ENCODE results near the gene ROGDI.

The ROGDI gene

DNA sequence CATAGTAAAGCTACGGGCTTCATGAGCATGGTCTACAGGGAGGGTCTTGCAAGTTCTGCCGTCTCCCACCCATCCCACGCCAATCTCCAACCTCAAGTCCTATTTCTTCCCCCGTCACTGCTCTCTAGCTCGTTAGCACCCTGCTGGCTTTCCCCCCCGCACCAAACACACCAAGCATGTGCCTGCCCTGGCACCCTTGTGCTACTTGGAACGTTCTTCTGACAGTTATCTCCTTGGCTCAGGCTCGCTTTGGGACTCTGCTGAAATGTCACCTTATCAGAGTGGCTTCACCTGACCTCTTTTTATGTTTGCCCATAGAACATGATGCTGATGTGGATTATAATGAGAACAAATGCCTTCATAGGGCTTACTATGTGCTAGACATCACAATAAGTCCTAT is 22.8 kb upstream of the ROGDI start:
- Histone ChIP-seq H3K4me3 (ENCODE audit: low read depth, low read length) (no peak overlapping the region), H3K36me3 (ENCODE audit: control insufficient read depth in 2 of 2, insufficient read depth in 1 of 2, low read length in 2 of 2) (peaks cover 36 to 86% of the 10 kb centered on the region in 2 experiments), H3K27ac (ENCODE audit: extremely low read depth, low read depth, low read length) (no peak overlapping the region), H3K4me1 (ENCODE audit: control insufficient read depth, insufficient read depth, low read length) (no peaks in the 10 kb centered on the region), H3K9me3 (ENCODE audit: control insufficient read depth, insufficient read depth, low read depth, low read length) (no peaks in the 10 kb centered on the region)
- ChIA-PET CTCF (no interaction called here), POLR2A (interaction anchor here (0.7 kb wide), 1 partner anchor 211 kb away, joined by 4 read pairs; no protein-coding TSS in a partner anchor)
- TF ChIP-seq, protein P1, sequence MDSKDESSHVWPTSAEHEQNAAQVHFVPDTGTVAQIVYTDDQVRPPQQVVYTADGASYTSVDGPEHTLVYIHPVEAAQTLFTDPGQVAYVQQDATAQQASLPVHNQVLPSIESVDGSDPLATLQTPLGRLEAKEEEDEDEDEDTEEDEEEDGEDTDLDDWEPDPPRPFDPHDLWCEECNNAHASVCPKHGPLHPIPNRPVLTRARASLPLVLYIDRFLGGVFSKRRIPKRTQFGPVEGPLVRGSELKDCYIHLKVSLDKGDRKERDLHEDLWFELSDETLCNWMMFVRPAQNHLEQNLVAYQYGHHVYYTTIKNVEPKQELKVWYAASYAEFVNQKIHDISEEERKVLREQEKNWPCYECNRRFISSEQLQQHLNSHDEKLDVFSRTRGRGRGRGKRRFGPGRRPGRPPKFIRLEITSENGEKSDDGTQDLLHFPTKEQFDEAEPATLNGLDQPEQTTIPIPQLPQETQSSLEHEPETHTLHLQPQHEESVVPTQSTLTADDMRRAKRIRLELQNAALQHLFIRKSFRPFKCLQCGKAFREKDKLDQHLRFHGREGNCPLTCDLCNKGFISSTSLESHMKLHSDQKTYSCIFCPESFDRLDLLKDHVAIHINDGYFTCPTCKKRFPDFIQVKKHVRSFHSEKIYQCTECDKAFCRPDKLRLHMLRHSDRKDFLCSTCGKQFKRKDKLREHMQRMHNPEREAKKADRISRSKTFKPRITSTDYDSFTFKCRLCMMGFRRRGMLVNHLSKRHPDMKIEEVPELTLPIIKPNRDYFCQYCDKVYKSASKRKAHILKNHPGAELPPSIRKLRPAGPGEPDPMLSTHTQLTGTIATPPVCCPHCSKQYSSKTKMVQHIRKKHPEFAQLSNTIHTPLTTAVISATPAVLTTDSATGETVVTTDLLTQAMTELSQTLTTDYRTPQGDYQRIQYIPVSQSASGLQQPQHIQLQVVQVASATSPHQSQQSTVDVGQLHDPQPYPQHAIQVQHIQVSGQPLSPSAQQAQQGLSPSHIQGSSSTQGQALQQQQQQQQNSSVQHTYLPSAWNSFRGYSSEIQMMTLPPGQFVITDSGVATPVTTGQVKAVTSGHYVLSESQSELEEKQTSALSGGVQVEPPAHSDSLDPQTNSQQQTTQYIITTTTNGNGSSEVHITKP (tag by site-specific recombination; IDR thresholded peaks at IDR 0.05), result no peak
- TF ChIP-seq ZNF530 (tag by site-specific recombination; IDR thresholded peaks at IDR 0.05; ENCODE audit: low read depth) (no peak), ZNF585B (tag by site-specific recombination; IDR thresholded peaks at IDR 0.05) (no peak), ZNF19 (tag by site-specific recombination; IDR thresholded peaks at IDR 0.05; ENCODE audit: low read depth) (no peak), ZNF23 (tag by site-specific recombination; IDR thresholded peaks at IDR 0.05; ENCODE audit: borderline replicate concordance) (no peak), KLF7 (tag by site-specific recombination; IDR thresholded peaks at IDR 0.05; ENCODE audit: borderline replicate concordance) (no peak), IKZF3 (tag by site-specific recombination; IDR thresholded peaks at IDR 0.05) (no peak), ZNF239 (tag by site-specific recombination; IDR thresholded peaks at IDR 0.05) (no peak), TCF7L2 (IDR thresholded peaks at IDR 0.05; ENCODE audit: borderline replicate concordance, low read depth, low read length) (no peak), ZNF76 (tag by site-specific recombination; IDR thresholded peaks at IDR 0.05; ENCODE audit: borderline replicate concordance, low read depth) (no peak), ZNF707 (tag by site-specific recombination; IDR thresholded peaks at IDR 0.05) (no peak), MYNN (tag by site-specific recombination; IDR thresholded peaks at IDR 0.05; ENCODE audit: borderline replicate concordance) (no peak), ZNF302 (tag by site-specific recombination; IDR thresholded peaks at IDR 0.05; ENCODE audit: low read depth) (no peak), FEZF1 (tag by site-specific recombination; IDR thresholded peaks at IDR 0.05) (no peak), HOXD13 (CRISPR knock-in tag; IDR thresholded peaks at IDR 0.05; ENCODE audit: borderline replicate concordance) (no peak), ZNF664 (tag by site-specific recombination; IDR thresholded peaks at IDR 0.05) (no peak), ZNF37A (tag by site-specific recombination; IDR thresholded peaks at IDR 0.05) (no peak)
- TF ChIP-seq, protein P2, sequence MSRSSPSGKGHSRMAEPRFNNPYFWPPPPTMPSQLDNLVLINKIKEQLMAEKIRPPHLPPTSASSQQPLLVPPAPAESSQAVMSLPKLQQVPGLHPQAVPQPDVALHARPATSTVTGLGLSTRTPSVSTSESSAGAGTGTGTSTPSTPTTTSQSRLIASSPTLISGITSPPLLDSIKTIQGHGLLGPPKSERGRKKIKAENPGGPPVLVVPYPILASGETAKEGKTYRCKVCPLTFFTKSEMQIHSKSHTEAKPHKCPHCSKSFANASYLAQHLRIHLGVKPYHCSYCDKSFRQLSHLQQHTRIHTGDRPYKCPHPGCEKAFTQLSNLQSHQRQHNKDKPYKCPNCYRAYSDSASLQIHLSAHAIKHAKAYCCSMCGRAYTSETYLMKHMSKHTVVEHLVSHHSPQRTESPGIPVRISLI (tag by site-specific recombination; IDR thresholded peaks at IDR 0.05), result no peak
- TF ChIP-seq, protein P3, sequence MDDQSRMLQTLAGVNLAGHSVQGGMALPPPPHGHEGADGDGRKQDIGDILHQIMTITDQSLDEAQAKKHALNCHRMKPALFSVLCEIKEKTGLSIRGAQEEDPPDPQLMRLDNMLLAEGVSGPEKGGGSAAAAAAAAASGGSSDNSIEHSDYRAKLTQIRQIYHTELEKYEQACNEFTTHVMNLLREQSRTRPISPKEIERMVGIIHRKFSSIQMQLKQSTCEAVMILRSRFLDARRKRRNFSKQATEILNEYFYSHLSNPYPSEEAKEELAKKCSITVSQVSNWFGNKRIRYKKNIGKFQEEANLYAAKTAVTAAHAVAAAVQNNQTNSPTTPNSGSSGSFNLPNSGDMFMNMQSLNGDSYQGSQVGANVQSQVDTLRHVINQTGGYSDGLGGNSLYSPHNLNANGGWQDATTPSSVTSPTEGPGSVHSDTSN (CRISPR knock-in tag; IDR thresholded peaks at IDR 0.05), result no peak
- TF ChIP-seq, protein P4, sequence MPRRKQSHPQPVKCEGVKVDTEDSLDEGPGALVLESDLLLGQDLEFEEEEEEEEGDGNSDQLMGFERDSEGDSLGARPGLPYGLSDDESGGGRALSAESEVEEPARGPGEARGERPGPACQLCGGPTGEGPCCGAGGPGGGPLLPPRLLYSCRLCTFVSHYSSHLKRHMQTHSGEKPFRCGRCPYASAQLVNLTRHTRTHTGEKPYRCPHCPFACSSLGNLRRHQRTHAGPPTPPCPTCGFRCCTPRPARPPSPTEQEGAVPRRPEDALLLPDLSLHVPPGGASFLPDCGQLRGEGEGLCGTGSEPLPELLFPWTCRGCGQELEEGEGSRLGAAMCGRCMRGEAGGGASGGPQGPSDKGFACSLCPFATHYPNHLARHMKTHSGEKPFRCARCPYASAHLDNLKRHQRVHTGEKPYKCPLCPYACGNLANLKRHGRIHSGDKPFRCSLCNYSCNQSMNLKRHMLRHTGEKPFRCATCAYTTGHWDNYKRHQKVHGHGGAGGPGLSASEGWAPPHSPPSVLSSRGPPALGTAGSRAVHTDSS (tag by site-specific recombination; IDR thresholded peaks at IDR 0.05), result no peak

Data from HEK293 (cell line).